Occipital lobe (tissue), 2 donors: ENCODE results near the gene NCK2. TPM values are rescaled to one million over a fixed set of nuclear protein-coding genes. Genes with fewer than 3 reads are reported as not detected.

ENCODE experiments used
- DNase-seq: peaks from one replicate; lab custom pipeline; 2025; lab: John Stamatoyannopoulos, UW
- total RNA-seq: library from RNA; depleted of rRNA; stranded (reverse); fragments of >200 nt; gene quantifications from one replicate; pipeline ENCODE4 v1.2.3, GENCODE V29; 2014

The NCK2 gene
- total RNA-seq, 1 donor from 2014 or later: 86.1 TPM

DNA sequence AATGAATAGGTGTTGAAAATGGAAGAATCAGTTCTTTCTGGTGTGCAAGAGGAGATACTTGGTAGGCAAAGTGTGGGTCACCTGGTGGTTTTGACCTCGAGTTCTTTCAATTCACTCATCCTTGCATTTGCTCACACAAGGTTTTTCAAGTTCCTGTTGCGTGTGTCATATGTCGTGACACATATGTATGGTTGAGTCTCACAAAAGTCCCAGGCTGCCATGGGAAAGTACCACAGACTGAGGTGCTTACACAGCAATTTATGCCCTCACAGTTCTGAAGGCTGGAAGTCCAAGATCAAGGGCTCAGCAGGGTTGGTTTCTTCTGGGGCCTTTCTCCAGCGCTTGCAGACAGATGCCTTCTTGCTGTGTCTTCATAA lies 64.4 kb downstream of the NCK2 start:
- no peak for DNase-seq

GRCh38 chr2:105809723-105810122 lies 65.0 kb downstream of the NCK2 start:
- no peak for DNase-seq

- DNase-seq: no peak
Measured at GRCh38 chr2:105812180-105813044, 67.7 kb downstream of the NCK2 start.

DNA sequence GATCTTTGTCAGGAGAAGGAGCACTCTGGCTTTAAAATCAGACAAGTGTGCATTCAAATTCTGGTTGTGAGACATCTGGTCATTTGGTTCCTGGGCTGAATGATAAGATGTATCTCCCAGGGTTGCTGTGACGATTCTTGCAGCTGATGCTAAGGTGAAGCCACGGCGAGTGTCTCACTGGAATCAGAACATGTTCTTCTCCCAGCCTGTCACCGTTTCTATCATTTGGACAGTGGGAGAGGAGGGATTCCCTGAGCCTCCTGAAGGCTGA lies 68.3 kb downstream of the NCK2 start:
- no peak for DNase-seq

- no peak for DNase-seq
Measured at GRCh38 chr2:105813405-105813804, 68.7 kb downstream of the NCK2 start.

GRCh38 chr2:105814291-105814940 lies 69.7 kb downstream of the NCK2 start:
- DNase-seq: no peak

- DNase-seq: no peak
Measured at GRCh38 chr2:105815401-105815800, 70.7 kb downstream of the NCK2 start.

DNA sequence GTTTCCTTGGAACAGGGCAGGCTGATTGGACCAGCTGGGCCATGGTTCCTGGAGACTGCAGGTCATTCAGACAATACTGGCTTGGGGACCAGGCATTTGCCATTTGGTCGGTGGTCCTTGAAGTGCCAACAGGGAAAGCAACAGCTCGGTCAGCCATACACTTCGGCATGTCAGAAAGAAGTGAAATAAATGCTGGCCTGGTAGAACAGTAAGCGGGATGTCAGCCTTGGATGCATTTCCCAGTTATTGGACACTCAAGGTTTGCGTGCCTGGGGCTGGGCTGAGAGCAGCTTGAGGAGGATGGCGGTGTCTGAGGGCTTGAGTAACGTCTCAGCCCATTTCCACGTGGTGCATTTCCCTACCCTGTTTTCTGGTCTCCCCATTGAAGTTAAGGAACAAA lies 75.4 kb downstream of the NCK2 start:
- DNase-seq: no peak

DNA sequence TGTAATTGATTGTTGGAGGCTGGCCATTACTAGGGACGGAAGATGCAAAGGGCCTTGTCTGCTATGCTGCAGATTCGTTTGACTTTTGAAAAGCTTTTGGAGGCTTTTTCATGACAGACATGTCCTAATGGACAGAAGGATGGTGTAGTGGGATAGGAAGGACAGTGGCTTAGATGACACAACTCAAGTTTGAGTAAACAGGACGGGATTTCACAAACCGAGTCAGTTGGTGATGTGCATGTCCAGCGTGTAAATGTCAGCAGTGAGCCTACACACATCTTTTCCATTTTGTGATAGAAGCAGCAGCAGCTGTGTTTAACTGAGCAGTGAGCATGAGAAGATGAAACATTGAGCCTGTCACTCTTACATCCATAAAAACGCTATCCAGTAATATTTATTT lies 76.0 kb downstream of the NCK2 start:
- no peak for DNase-seq

GRCh38 chr2:105821428-105822125 lies 76.9 kb downstream of the NCK2 start:
- no peak for DNase-seq

DNA sequence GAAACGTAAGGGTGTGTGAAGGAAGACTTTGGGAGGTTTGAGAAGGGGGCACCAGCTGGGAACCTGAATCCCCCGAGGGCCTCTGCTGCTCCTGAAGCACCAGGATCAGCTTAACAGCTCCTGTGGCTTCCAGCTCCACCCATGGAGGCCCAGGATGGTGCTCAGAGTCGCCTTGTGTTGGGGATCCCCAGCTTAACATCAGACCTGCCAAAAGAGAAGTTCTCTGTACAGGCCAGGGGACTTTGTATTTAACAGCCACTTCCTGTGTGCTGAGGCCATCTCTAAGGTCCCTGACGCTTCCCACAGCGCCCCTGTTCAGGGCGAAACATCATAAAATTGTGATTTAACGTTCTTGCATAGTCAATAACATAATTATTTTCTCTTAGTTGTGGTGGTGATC lies 77.5 kb downstream of the NCK2 start:
- no peak for DNase-seq

GRCh38 chr2:105824446-105824845 lies 79.7 kb downstream of the NCK2 start:
- DNase-seq: no peak

- DNase-seq: no peak
Measured at GRCh38 chr2:105827351-105828096, 82.8 kb downstream of the NCK2 start.

DNA sequence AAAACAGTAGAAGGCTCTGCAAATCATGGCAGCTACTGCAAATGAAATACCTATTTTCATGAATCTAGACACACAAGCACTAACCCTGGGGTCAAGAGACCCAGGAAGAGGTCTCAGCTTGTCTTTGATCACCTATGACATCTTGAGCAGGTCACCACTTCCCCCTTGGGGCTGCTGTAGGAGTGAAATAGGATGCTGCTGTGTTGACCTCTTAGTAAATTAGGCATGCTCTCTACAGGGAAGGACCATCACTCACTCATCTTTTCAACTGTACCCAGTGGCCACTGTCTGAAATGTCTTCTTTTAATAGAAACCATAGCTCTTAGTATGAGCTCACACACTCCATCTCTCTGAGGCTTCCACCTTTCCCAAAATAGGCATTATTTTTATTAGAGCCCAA lies 83.8 kb downstream of the NCK2 start:
- no peak for DNase-seq

GRCh38 chr2:105834931-105835330 lies 90.2 kb downstream of the NCK2 start:
- no peak for DNase-seq

DNA sequence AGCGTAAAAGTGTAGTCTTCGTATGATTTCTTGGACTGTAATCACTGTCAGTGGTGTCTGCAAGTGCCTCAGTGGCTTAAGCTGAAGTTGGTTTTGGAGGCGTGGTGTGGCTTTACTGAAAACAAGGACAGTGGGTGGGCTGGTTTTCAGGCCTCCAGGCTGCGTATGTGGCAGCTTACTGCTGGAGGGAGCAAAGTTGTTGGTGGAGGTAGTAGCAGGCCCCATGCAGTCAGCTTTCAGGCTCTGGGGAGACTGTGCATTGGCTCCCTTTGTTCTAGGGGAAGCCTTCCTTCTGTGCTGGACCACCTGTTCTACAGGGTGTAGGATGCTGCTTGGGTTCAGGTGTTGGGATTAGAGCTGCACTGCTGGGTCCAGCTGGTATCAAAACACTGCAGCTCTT lies 91.6 kb downstream of the NCK2 start:
- no peak for DNase-seq

DNA sequence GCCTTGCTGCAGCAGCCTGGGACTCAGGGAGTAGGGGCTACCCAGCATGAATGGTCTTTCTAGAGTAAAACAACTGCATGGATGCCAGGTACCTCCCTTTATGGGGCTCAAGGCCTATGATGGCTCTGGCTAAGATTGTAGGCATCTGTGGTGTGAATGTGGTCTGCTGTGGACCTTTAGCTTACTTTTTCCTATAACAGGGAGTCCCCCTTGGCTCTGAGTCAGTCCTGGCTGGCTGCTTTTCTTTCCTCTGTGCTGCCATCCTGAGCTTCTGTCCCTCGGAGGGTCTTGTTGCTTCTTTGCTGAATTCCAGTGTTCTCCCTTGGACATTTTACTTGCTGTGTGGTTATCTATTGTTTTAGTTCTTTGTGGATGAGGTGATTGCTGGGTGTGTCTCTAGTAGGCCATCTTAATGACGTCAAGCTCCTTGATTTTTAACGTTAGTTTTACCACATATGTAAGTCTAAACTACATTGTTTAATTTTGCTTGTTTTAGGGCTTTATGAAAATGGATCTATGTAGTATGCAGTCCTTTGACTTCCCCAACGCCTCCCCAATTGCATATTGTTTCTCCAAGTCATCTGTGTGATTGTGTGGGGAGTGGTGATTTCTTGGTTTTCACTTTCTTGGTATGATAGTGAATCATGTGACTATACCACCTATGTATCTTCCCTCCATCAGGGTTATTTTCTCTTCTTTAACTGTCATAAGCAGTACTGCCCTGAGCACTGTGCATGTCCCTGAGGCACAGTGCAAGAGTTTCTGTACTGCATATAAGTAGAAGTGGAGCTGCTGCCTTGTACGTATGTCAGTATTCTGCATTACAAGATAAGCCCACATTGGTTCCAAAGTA lies 92.4 kb downstream of the NCK2 start:
- no peak for DNase-seq

GRCh38 chr2:105839793-105840192 lies 95.1 kb downstream of the NCK2 start:
- DNase-seq: no peak

- DNase-seq: no peak
Measured at GRCh38 chr2:105840933-105841332, 96.2 kb downstream of the NCK2 start.

DNA sequence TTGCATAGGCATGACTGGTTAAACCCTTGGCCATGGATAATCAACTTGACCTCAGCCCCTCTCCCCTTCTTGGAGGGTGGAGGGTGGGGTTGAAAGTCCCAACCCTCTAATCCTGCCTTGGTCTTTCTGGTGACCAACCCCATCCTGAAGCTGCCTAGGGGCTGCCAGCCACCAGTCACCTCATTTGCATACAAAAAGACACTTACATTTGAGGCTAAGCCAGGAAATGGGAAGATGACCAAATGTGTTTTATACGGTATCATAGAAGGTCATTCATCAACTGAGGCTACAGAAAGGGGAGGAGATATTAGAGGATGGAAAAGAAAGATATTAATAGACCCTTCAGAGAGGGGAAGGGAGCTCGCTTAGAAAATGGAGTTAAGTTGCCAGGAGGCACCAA lies 96.8 kb downstream of the NCK2 start:
- no peak for DNase-seq

DNA sequence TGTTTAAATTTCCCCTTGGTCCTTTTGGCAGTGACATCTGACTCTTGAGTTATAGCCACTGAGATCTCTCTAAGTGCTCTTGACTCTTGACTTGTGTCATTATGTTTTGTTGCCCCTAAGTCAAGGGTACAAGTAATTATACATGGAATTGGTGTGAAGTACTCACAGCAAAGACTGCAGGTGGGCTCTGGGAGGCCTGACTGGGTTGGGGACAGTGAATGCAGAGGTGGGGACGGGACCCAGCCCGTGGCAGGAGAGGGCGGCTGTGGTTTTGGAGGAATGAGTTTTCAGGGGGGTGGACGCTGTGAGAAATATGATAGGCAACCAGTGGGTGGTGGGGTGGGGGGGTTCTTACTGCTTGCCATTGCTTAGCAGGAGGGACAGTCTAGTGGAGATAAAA lies 97.8 kb downstream of the NCK2 start:
- DNase-seq: no peak
